Caco-2 (cell line): ENCODE data around the gene MARCHF9. TPM values are rescaled to one million over a fixed set of nuclear protein-coding genes. Genes with fewer than 3 reads are reported as not detected.

Experiments used
- BruUV-seq: library from RNA; stranded (reverse); fragments of 400-500 nt; replicated peaks from 2 replicates; lab custom pipeline; 2021; lab: Mats Ljungman, UMichigan
- CTCF ChIA-PET: fragments of 300-600 bp; sonication (Branson Sonifier 250); formaldehyde crosslinking; loops from one replicate; lab custom pipeline; 2022; ENCODE audit warnings: antibody characterized with exemption; lab: Charles Lee
- POLR2A ChIA-PET: fragments of 300-600 bp; sonication (Branson Sonifier 250); formaldehyde crosslinking; loops from one replicate; lab custom pipeline; 2022; ENCODE audit warnings: antibody characterized with exemption; lab: Charles Lee
- DNase-seq, 2 experiments: peaks; one replicate each; pipeline versions ENCODE4 v3.0.0 to v3.0.0-alpha.2; 2020 to 2022
- H3K27me3 ChIP-seq: replicated peaks from 2 replicates; pipeline ENCODE4 v1.6.0; 2011; ENCODE audit warnings: low read length; ENCODE audit not compliant: control insufficient read depth, insufficient read depth
- H3K36me3 ChIP-seq: 2 replicates; pipeline ENCODE4 v1.5.1; 2011; ENCODE audit warnings: low read length; ENCODE audit not compliant: control insufficient read depth, insufficient read depth
- H3K4me1 ChIP-seq: fragments of 250-450 bp; sonication (Bioruptor Pico); 2 replicates; pipeline ENCODE4 v1.5.1; 2020; ENCODE audit warnings: mild to moderate bottlenecking
- H3K4me3 ChIP-seq: 2 replicates; pipeline ENCODE4 v1.5.1; 2011; ENCODE audit warnings: low read depth, mild to moderate bottlenecking, control low read depth, low read length
- H3K9me3 ChIP-seq: fragments of 250-450 bp; sonication (Bioruptor Pico); 2 replicates; pipeline ENCODE4 v1.5.1; 2020; ENCODE audit warnings: mild to moderate bottlenecking, moderate library complexity
- H3K27ac Mint-ChIP-seq: one replicate; pipeline ENCODE4 v1.8.0; 2022; ENCODE audit warnings: mixed read lengths; ENCODE audit not compliant: unreplicated experiment
- H3K27me3 Mint-ChIP-seq: one replicate; pipeline ENCODE4 v1.8.0; 2022; ENCODE audit warnings: mixed read lengths; ENCODE audit not compliant: insufficient read depth, unreplicated experiment
- H3K36me3 Mint-ChIP-seq: one replicate; pipeline ENCODE4 v1.8.0; 2022; ENCODE audit warnings: mild to moderate bottlenecking, mixed read lengths; ENCODE audit not compliant: insufficient read depth, unreplicated experiment
- H3K4me1 Mint-ChIP-seq: one replicate; pipeline ENCODE4 v1.8.0; 2022; ENCODE audit warnings: low read depth, mixed read lengths; ENCODE audit not compliant: unreplicated experiment
- H3K4me3 Mint-ChIP-seq: one replicate; pipeline ENCODE4 v1.8.0; 2022; ENCODE audit warnings: mild to moderate bottlenecking, moderate library complexity, mixed read lengths; ENCODE audit not compliant: unreplicated experiment
- H3K9me3 Mint-ChIP-seq: one replicate; pipeline ENCODE4 v1.8.0; 2022; ENCODE audit warnings: mixed read lengths; ENCODE audit not compliant: unreplicated experiment
- CTCF ChIP-seq, 2 experiments: fragments of 200-600 bp in 1 of 2; IDR thresholded peaks; 1 replicate in 1 of 2; 2 replicates in 1 of 2; pipeline versions ENCODE4 v1.5.1 to v1.8.0; 2011 to 2022; ENCODE audit warnings: antibody characterized with exemption in 1 of 2, control low read depth in 1 of 2, inconsistent platforms in 1 of 2, low read depth in 1 of 2, low read length in 1 of 2, mild to moderate bottlenecking in 1 of 2, moderate library complexity in 1 of 2; ENCODE audit not compliant: insufficient read depth in 1 of 2, severe bottlenecking in 1 of 2, unreplicated experiment in 1 of 2
- intact Hi-C: fragments of 100-400 bp; cut with micrococcal nuclease; formaldehyde crosslinking; loops from one replicate; pipeline ENCODE4 v1.10.0; 2022; ENCODE audit not compliant: unreplicated experiment
- total RNA-seq: library from RNA; stranded (reverse); gene quantifications from 2 replicates; pipeline ENCODE4 v1.2.3, GENCODE V29; 2022

Gene MARCHF9
- total RNA-seq, 1 experiment from 2014 or later, result 11.0 TPM

DNA sequence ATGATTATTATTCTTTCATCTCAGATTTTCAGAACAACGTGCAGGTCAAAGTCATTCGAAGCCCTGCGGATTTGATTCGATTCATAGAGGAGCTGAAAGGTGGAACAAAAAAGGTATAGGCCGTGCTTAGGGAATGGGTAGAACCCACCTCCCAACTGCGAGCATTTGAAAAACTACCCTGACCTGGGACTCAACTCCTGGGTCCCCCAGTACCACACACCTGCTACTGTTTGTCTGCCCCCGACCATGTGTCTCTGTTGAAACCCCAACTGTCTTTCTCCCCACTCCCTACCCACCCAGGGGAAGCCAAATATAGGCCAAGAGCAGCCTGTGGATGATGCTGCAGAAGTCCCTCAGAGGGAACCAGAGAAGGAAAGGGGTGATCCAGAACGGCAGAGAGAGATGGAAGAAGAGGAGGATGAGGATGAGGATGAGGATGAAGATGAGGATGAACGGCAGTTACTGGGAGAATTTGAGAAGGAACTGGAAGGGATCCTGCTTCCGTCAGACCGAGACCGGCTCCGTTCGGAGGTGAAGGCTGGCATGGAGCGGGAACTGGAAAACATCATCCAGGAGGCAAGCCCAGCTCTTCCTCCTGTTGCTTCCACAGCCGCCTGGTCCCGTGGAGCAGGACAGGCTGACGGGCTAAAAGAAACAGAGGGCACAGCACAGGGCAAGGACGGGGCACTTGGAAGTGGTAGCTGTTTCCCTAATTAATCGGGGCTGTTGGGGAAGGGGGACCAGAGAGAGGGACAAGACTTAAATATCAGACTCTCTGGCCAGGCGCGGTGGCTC, 36.9 kb upstream of the MARCHF9 start:
- Mint-ChIP-seq H3K36me3 (peaks cover 12% of the 10 kb centered on the region), H3K4me1 (no peaks in the 10 kb centered on the region), H3K4me3 (no peak overlapping the region), H3K27me3 (no peaks in the 10 kb centered on the region), H3K9me3 (no peaks in the 10 kb centered on the region), H3K27ac (no peak overlapping the region)
- Histone ChIP-seq H3K4me1 (no peaks in the 10 kb centered on the region), H3K9me3 (no peaks in the 10 kb centered on the region), H3K4me3 (no peak overlapping the region), H3K27me3 (no peaks in the 10 kb centered on the region), H3K36me3 (no peaks in the 10 kb centered on the region)
- TSS peak; percentile 16 for BruUV-seq
- ChIA-PET POLR2A (no interaction called here), CTCF (no interaction called here)
- no peak for DNase-seq
- no peak for TF ChIP-seq CTCF (IDR thresholded peaks at IDR 0.05; ENCODE audit: insufficient read depth in 1 of 2, low read depth in 1 of 2, low read length in 1 of 2, severe bottlenecking in 1 of 2, unreplicated experiment in 1 of 2)
- intact Hi-C loops, result no loop called here

- H3K27me3 ChIP-seq, result no peaks in the 10 kb centered on the region
- H3K4me1 ChIP-seq, result no peaks in the 10 kb centered on the region
- Mint-ChIP-seq H3K27me3 (no peaks in the 10 kb centered on the region), H3K4me1 (no peaks in the 10 kb centered on the region), H3K9me3 (no peaks in the 10 kb centered on the region), H3K36me3 (peaks cover 14% of the 10 kb centered on the region), H3K4me3 (no peak overlapping the region), H3K27ac (no peak overlapping the region)
- POLR2A ChIA-PET, result no interaction called here
- no peaks in the 10 kb centered on the region for H3K9me3 ChIP-seq
- CTCF ChIA-PET, result no interaction called here
- intact Hi-C loops, result no loop called here
- no peak for DNase-seq
- TF ChIP-seq CTCF (IDR thresholded peaks at IDR 0.05; ENCODE audit: insufficient read depth in 1 of 2, low read depth in 1 of 2, low read length in 1 of 2, severe bottlenecking in 1 of 2, unreplicated experiment in 1 of 2), result no peak
- no TSS peak for BruUV-seq
- H3K4me3 ChIP-seq, result no peak overlapping the region
- H3K36me3 ChIP-seq, result no peaks in the 10 kb centered on the region
These were observed 36.0 kb upstream of the MARCHF9 start for GRCh38 chr12:57718641-57719528.

- no peak for TF ChIP-seq CTCF (IDR thresholded peaks at IDR 0.05; ENCODE audit: insufficient read depth in 1 of 2, low read depth in 1 of 2, low read length in 1 of 2, severe bottlenecking in 1 of 2, unreplicated experiment in 1 of 2)
- Mint-ChIP-seq H3K27me3 (no peaks in the 10 kb centered on the region), H3K27ac (no peak overlapping the region), H3K4me3 (no peak overlapping the region), H3K9me3 (no peaks in the 10 kb centered on the region), H3K36me3 (peaks cover 17% of the 10 kb centered on the region), H3K4me1 (no peaks in the 10 kb centered on the region)
- CTCF ChIA-PET, result no interaction called here
- POLR2A ChIA-PET, result no interaction called here
- H3K4me3 ChIP-seq, result no peak overlapping the region
- H3K36me3 ChIP-seq, result no peaks in the 10 kb centered on the region
- no TSS peak for BruUV-seq
- no peak for DNase-seq
- H3K27me3 ChIP-seq, result no peaks in the 10 kb centered on the region
- intact Hi-C loops, result no loop called here
- no peaks in the 10 kb centered on the region for H3K9me3 ChIP-seq
- H3K4me1 ChIP-seq, result no peaks in the 10 kb centered on the region
These were observed 34.9 kb upstream of the MARCHF9 start for GRCh38 chr12:57719777-57720605.
